ENCODE data around the gene ZNRF4.

DNA sequence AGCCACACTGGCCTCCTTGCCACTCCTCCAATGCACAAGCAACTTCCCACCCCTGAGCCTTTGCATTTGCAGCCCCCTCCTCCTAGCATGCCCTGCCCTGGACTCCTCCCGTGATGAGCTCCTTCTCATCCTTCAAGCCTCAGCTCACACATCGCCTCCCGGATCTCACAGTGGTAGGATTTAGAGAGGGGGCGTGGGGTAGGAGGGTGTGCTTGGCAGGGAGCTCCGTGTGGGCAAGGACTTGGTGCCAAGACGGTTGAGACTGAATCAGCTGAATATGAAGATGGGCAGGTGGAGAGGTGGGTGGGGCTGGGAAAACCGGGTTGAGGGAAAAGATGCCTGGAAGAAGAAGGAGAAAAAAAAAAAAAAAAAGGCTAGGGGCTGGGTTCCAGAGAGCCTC is 48.4 kb upstream of the ZNRF4 start:
- no peak for TF ChIP-seq EZH2 (IDR thresholded peaks at IDR 0.05)
- no peak for TF ChIP-seq POLR2AphosphoS5 (IDR thresholded peaks at IDR 0.05; ENCODE audit: borderline replicate concordance, low read depth, low read length)
- TF ChIP-seq FOXP2 (optimal IDR thresholded peaks at IDR 0.05; ENCODE audit: control extremely low read depth, extremely low read length, insufficient read depth), result no peak
